GM19239 (cell line): ENCODE data around the gene ATG4B.

Experiments
- DNase-seq: peaks from one replicate; pipeline ENCODE4 v3.0.0; 2011; ENCODE audit warnings: low spot score; ENCODE audit not compliant: insufficient read length
- FAIRE-seq: peaks from 2 replicates; lab custom pipeline; 2011; peaks lifted over from hg19 to GRCh38; lab: Jason Lieb, UNC

Gene ATG4B

DNA sequence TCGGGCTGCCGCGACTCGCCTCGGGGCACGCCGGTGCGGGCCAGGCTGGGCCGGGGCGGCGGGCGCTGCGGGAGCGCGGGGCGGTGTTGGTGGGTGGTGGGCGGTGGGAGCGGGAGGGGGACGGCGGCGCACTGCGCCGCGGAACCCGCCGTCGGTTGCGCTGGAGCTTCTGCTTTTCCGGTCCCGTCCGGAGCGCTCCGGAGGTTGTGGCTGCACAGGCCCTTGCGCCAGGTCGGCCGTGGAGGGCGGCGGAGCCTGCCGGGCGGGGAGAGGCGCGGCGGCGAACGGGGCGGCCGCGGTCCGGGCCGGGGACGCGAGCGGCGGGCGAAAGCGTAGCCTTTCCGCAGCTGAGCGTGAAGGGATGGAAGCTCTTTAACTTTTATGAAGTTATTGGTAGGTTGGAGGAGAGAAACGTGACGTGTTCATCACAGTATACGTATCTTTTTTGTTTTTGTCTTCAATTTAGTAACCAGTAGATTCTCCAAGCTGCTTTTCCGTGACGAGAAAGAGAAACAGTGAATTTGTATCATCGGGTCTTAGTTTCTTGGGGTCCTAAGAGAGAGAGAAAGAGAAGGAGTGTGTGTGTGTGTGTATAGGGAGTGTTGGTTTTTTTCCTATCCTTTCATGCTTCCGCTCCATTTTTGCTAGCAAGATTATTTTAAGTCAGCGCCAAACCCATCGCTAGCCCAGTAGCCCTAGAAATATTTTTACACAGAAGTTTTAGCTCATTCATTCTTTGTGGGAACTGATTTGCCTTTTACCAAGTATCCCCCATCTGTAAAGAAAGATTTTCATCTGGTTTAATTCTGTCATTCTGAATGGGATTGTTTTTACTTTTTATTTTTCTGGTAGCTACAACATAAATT lies 535 bp downstream of the ATG4B start:
- peak; percentile 66 for FAIRE-seq

GRCh38 chr2:241638940-241639339 lies 1.4 kb downstream of the ATG4B start:
- FAIRE-seq = no peak

More for the DNA sequence above, 535 bp downstream of the ATG4B start:
- DNase-seq = peak; percentile 56

DNA sequence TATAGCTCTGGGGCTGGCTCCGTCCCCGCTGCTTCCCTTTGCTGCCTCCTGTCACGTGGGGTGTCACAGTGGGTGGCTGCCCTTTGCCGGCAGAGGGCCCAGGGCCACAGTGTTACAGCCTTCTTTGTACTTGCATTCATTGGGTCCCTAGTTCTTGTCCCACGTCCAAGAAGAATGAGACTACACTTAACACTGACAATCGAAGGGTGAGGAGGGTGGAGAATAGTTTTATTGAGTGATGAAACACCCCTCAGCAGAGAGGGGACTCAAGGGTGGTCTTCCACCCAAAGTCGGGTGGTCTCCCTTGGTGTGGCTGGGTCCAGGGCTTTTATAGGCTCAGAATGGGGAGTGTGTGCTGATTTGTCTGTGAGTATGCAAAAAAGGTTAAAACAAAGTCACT lies 1.9 kb downstream of the ATG4B start:
- DNase-seq = no peak
- no peak for FAIRE-seq

More at GRCh38 chr2:241638940-241639339, 1.4 kb downstream of the ATG4B start:
- DNase-seq = no peak

DNA sequence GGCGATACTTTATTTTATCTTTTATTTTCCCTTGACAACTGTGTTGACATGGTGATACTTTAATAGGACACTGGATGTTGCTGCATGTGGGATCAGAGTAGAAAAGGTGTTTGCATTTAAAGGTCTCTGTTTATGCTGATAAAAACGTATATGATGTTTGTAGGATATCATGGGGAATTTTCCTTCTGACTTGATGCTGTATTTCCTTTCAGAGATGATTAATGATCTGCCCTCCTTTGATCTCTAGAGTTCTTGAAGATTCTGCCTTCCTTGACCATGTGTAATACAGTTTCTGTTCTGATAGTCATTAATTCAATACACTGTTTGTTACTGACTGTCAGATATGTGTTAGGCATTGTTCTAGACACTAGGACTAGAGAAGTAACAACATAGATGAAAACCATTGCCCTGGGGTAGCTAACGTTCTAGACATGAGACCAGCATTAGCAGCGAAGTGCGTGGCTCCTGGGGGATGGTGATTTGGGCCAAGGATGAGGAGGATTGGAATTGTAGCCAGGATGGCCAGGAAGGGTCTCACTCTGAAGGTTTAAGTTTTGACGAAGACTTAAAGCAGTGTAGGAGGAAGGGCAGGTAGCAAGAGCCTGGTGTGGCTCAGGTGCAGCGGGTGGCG lies 2.8 kb downstream of the ATG4B start:
- DNase-seq (no peak), FAIRE-seq (no peak)

DNA sequence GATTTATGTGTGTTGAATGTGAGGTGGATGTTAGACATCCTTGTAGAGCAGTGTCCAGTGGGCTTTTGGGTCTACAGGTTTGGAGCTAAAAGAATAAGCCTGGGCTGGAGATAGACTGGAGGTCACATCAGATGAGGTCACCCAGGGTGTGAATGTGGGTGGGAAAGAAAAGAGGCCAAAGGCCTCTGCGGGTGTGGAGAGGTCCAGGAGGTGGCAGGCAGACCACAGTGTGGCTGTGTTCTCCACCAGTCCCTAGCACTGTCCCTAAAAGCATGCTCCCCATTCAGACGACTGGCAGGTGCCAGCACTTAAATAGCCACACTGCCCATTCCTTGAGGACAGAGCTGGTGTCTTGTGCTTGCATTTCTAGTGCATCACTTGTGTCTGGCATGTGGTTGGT lies 4.1 kb downstream of the ATG4B start:
- DNase-seq (no peak), FAIRE-seq (no peak)

GRCh38 chr2:241645056-241645914 lies 7.8 kb downstream of the ATG4B start:
- DNase-seq (no peak), FAIRE-seq (no peak)

DNA sequence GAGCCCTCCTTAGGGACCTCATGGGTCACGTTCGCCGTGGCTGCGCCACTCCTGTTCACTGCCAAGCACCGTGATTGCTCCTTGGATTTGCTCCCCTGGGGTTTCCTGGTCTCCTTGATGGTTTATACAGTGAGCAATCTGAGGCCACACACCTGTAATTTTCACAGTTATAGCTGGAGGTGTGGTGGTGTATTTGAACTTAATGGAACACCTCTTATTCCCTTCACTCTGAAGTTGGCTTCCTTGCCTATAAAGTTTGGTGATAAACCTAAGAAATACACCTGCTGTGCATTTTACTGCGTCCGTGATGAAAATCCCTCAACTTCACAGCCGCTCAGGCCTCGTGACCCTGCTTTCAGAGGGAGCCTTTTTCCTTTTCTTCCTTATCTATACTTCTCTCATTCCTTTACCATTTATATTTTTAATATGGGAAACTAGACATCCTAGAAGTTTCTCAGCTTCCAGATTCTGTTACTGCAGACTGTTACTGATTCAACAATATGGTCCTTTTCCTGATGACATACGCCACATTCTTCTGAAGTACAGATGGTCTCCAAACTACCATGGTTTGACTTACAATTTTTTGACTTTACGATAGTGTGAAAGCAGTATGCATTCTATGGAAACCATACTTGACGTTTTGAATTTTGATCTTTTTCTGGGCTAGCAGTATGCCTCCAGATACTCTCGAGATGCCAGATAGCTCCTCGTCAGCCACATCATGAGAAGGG lies 8.6 kb downstream of the ATG4B start:
- no peak for DNase-seq
- no peak for FAIRE-seq

DNA sequence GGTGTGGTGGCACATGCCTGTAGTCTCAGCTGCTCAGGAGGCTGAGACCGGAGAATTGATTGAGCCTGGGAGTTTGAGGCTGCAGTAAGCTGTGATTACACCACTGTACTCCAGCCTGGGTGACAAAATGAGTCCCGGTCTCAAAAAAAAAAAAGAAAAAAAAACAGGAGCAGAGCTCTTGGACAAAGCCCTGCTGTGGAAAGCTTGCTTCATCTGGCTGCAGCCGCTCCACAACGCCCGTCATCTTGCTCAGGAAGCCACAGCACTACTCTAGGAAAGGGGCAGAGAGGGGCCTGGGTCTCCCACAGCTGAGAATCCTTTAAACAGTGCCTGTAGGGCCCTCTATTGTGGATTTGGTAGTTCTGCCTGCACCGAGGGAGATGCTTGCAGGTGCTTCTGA lies 11.0 kb downstream of the ATG4B start:
- no peak for FAIRE-seq
- no peak for DNase-seq

DNA sequence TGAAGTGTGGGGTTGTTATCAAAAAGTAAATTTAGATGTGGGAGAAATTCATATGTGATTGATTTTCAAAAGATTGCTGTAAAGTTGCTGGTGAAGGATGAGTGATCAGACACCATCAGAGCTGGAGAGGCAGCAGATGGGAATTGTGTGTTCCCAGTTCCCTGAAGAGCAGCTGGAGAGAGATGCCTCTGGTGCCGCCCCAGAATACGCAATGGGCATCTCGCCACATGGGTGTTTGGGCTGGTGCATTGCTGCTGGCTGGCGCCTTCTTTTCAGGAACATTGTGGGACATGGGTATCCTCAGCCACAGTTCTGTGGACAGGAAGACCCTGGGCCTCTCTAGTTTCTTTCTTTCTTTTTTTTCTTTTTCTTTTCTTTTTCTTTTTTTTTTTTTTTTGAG lies 11.9 kb downstream of the ATG4B start:
- DNase-seq (no peak), FAIRE-seq (no peak)

- FAIRE-seq (no peak), DNase-seq (no peak)
These were observed 12.4 kb downstream of the ATG4B start for GRCh38 chr2:241649927-241650326.

GRCh38 chr2:241652142-241652541 lies 14.6 kb downstream of the ATG4B start:
- DNase-seq = no peak
- no peak for FAIRE-seq

- no peak for DNase-seq
- FAIRE-seq = no peak
These were observed 15.2 kb downstream of the ATG4B start for GRCh38 chr2:241652722-241653121.

- FAIRE-seq = no peak
These were observed 15.8 kb downstream of the ATG4B start for GRCh38 chr2:241653210-241653750.

GRCh38 chr2:241654551-241654950 lies 17.1 kb downstream of the ATG4B start:
- FAIRE-seq (no peak), DNase-seq (no peak)

More at GRCh38 chr2:241653210-241653750, 15.8 kb downstream of the ATG4B start:
- DNase-seq = no peak

- FAIRE-seq (no peak), DNase-seq (no peak)
These were observed 18.2 kb downstream of the ATG4B start for GRCh38 chr2:241655516-241656189.

GRCh38 chr2:241656190-241656741 lies 18.8 kb downstream of the ATG4B start:
- FAIRE-seq (no peak), DNase-seq (no peak)

DNA sequence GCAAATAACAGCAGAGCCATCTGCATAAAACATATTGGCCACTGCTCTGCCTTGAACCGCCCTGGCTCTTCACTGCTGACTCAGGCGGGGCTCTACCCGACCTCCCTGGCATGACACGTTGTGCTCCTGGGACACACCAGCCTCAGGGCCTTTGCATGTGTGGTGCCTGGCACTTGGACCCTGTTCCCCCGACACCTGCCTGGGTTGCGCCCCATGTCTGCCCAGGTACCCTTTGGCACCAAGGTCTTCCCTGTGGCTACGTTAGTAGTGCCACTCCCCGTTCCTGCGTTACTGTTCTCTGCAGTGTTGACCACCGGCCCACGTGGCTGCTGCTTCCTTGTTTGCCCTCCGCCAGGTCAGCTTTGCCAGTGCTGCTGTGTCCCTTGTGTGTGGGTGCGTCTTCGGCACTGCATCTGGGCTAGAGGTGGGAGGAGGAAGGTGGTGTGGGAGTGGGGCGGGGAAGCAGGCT lies 20.3 kb downstream of the ATG4B start:
- DNase-seq = no peak
- FAIRE-seq = no peak

GRCh38 chr2:241658296-241658695 lies 20.8 kb downstream of the ATG4B start:
- FAIRE-seq = no peak

More at GRCh38 chr2:241658296-241658695, 20.8 kb downstream of the ATG4B start:
- no peak for DNase-seq
